ENCODE data around the gene CD2BP2.

Gene CD2BP2

DNA sequence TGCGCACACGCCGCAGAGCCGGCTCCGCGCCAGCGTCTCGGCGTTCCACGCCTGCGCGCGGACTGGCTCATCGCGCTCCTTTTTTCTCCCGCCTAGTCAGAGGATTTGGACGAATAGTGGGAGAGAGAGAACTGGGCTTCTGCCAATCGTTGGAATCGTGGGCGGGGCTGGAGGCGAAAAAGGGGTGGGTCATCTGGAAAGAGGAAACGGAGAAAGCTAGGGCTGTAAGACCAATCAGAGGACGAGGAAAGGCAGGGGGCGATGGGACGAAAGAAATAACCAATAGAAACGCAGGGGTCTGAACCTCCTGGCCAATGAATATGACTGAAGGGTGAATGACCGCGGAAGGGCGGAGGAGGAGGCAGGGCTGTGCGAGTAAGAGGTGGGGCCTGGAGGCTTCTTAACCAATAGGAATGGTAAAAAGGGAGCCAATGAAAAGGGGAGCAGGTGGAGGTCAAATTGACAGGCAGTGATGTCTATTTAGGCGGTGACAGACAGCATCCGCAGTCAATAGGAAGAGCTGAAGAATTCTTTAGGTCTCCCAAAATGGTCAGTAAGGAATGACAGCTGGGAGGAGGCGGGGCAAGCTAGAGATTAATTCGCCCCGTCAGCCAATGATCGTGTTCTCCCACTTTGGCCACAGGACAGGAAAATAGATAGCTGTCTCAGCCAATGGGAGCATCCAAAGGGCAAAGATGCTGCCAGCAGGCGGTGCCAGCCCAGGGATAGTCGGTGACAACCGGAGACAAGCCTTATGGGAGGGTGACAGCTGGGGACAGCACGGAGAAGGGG is 15.5 kb upstream of the CD2BP2 start, which contains the start of gene TBC1D10B:
Gene TBC1D10B, minus strand, starts transcription at position 39 of the 792 bp plus-strand sequence. CDS start 311 bp downstream, outside the sequence.
- DNase-seq (ENCODE audit: low read depth) = peak; percentile 100
- TF ChIP-seq, protein P1, sequence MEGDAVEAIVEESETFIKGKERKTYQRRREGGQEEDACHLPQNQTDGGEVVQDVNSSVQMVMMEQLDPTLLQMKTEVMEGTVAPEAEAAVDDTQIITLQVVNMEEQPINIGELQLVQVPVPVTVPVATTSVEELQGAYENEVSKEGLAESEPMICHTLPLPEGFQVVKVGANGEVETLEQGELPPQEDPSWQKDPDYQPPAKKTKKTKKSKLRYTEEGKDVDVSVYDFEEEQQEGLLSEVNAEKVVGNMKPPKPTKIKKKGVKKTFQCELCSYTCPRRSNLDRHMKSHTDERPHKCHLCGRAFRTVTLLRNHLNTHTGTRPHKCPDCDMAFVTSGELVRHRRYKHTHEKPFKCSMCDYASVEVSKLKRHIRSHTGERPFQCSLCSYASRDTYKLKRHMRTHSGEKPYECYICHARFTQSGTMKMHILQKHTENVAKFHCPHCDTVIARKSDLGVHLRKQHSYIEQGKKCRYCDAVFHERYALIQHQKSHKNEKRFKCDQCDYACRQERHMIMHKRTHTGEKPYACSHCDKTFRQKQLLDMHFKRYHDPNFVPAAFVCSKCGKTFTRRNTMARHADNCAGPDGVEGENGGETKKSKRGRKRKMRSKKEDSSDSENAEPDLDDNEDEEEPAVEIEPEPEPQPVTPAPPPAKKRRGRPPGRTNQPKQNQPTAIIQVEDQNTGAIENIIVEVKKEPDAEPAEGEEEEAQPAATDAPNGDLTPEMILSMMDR (conservative IDR thresholded peaks at IDR 0.05; ENCODE audit: low read length) = peak; percentile 20; the same call in 1 of the 2 replicates
- peak within 1 kb of the TSS; percentile 88 for H3K4me3 ChIP-seq (ENCODE audit: low read length)

DNA sequence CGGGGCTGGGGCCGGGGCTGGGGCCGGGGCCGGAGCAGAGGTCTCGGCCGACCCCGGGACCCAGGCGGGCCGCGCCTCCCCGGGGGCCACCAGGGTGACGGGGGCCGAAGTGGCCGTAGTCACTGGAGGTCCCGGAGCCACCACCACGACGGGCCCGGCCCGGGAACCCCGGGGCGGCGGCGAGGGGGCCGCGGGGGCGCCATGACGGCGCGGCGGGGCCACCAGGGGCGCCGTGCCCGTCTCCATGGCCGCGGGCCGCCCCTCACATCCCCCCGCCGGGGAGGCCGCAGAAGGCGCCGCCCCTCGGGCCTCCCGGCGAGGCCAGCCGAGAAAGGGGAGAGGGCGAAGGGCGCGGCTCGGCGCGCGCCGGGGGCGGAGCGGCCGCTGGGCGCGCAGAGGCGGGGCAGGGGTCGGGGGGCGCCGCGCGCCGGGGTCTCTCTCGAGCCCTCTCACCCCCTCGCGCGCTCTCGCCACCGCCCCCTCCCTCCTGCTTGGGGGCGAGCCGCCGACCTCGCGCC is 14.9 kb upstream of the CD2BP2 start:
- peak; percentile 12 for DNase-seq (ENCODE audit: low read depth)
- H3K4me3 ChIP-seq (ENCODE audit: low read length) = peak overlapping the region; percentile 88
- TF ChIP-seq, protein P1 (conservative IDR thresholded peaks at IDR 0.05; ENCODE audit: low read length) = no peak

DNA sequence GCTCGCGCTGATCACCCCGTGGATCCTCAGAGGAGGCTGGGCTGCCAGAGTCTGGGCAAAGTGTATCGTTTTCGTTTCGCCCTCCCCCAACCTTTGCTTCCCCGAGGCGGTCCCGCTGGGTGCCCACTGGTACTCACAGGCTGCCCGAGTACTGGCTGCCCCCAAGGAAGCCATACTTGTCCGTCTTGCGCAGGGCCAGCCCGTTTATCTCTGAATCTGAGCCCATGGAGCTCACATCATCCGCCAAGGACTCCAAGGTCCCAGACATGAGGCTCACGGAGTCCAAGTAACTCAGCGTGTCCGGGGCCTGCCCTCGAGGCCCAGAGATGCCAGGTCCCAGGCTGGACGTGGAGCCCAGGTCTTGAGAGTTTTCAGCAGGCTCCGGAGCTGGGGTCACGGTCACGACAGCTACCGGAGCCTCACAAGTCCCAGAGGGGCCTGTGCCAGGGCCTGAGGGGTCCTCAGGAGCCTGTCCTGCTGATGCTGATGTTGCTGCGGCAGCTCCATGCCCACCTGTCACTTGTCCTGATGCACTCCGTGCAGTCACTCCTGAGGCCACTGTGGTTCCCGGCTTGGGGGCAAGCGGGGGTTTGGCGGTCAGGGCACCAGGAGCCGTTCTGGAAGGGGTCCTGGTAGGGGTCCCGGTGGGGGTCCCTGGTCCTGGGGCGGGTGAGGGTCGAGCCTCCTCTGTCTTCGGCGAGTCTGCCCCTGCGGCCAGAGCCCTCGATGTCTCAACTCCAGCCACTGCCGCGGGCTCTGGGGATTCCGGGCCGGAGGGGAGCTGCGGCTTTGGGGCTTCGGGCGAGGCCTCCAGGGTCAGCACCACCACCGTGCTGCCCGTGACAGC is 14.2 kb upstream of the CD2BP2 start:
- no peak for DNase-seq (ENCODE audit: low read depth)
- peak overlapping the region; percentile 88 for H3K4me3 ChIP-seq (ENCODE audit: low read length)
- TF ChIP-seq, protein P1 (conservative IDR thresholded peaks at IDR 0.05; ENCODE audit: low read length) = no peak

DNA sequence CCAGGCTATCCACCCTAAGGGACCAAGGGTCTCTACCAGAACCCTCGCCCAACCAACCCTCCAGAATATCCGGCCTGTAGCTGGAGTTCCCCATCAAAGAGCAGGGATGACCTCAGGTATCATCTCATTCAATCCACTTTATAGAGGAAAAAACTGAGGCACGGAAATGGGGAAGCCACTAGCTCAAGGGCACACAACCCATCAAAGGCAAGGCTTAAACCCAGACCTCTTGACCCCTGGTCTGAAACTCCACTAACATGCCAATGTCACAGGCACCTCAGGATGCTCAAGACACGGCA is 13.6 kb upstream of the CD2BP2 start:
- peak overlapping the region; percentile 88 for H3K4me3 ChIP-seq (ENCODE audit: low read length)
- TF ChIP-seq, protein P1 (conservative IDR thresholded peaks at IDR 0.05; ENCODE audit: low read length) = no peak
- DNase-seq (ENCODE audit: low read depth) = no peak

DNA sequence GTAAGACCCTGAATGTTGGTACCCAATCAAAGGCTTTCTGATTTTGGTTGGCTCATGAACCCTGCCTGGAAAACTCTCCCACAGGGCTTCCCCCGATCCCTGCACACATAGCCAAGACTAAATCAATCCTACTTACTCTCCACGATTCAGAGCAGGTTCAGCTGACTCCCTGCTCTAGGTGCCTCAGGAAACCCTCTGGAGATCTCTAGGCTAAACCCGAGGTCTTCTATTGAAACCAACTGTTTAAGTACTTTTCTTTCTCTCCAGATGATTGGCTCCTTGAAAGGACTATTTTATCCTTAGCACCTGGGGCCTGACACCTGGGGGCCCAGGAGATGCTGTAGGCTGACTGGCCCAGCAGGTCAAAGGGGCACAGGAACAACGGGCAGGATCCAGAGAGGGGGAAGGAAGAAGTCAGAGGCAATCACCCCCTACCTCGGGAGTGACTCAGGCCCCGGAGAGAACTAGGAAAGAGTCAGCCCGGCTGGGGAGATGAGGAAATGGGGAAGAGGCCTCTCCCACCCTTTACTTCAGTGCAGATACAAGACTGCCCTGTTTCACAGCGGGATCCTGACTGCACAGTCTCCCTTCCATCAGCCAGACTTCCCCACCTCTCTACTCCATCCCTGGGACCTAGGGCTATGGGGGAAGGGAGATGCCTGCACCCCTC is 13.1 kb upstream of the CD2BP2 start:
- peak; percentile 44 for DNase-seq (ENCODE audit: low read depth)
- TF ChIP-seq, protein P1 (conservative IDR thresholded peaks at IDR 0.05; ENCODE audit: low read length) = no peak

DNA sequence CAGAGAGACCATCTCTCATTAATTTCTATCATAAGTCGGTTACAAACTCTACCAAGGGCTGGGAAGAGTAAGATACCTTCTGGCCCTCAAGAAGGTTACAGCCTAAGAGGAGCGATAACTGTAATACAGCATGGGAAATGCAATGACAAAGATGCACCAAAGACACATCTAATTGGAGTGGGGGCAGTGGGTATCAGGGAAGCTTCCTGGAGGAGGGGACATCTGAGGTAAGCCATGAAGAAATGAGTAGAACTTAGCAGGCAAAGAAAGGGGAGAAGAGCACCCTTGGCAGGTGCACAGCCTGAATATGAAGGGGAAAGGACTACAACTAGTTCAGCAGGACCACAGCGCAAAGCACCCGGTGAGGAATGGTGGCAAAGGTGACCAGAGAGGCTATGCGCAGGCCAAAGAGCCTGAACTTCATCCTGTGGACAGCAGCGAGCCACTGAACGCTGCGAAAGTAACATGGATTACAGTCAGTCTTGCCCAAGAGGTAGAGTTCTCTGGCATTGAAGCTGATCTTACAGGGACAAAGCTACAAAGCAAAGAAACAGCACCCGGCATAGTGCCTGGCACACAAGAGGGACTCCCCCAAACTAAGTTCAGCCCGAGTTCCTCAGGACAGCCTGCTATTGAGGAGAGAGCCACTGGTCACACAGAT is 12.4 kb upstream of the CD2BP2 start:
- TF ChIP-seq, protein P1 (conservative IDR thresholded peaks at IDR 0.05; ENCODE audit: low read length) = no peak
- H3K4me3 ChIP-seq (ENCODE audit: low read length) = peak overlapping the region; percentile 88
- DNase-seq (ENCODE audit: low read depth) = no peak

More for the DNA sequence above, 13.1 kb upstream of the CD2BP2 start:
- H3K4me3 ChIP-seq (ENCODE audit: low read length) = peak overlapping the region; percentile 88

All from AG10803 (cell line).